ENCODE data around the gene MYO6. TPM values are rescaled to one million over a fixed set of nuclear protein-coding genes. Genes with fewer than 3 reads are reported as not detected.

MYO6 gene
- total and polyA plus RNA-seq, 2 donors from 2014 or later = 32.0 to 114 TPM

DNA sequence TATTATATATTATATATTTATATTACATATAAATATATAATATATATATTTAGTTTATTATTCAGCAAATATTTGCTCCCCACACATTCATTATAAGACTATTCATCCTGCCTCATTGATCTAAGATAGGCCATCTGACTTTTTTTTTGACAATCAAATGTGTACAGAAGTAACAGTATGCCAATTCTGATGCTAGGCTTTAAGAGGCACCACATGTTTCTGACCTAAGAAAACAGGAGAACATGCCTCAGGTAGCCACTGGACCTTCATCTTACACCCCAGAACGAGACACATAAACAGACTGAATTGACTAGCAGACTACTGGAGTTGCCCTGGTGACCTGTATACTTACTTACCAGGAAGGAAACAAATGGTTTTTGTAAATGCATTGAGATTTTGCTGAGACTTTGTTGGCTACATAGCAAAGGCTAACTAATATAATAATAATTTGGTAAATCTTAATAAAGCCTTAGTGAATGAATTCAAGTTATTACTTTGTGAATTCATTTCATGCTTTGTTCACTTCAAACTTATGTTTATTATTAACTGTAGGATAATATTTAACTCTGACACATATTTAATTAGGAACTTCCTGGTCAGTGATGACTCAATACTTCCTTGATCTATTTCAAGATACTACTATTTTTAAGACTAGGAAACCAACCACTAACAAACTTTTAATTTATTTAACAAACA lies 13.4 kb upstream of the MYO6 start:
- FAIRE-seq = peak; percentile 97
- Histone ChIP-seq H3K36me3 (ENCODE audit: control insufficient read depth in 2 of 3, insufficient read depth in 3 of 3, low read length in 3 of 3) (no peaks in the 10 kb centered on the region), H3K4me1 (ENCODE audit: control insufficient read depth in 2 of 3, insufficient read depth in 2 of 3, low read depth in 1 of 3, low read length in 3 of 3) (peaks cover 0 to 2% (median 0%) of the 10 kb centered on the region in 3 donors), H3K27me3 (ENCODE audit: control insufficient read depth, insufficient read depth, low read length) (no peaks in the 10 kb centered on the region), H3K9me3 (ENCODE audit: control insufficient read depth in 2 of 3, insufficient read depth in 1 of 3, low read length in 3 of 3) (no peaks in the 10 kb centered on the region), H3K27ac (ENCODE audit: low read depth in 2 of 2, low read length in 2 of 2) (peak overlapping the region in 1 of 2 donors; percentile 69), H3K9ac (ENCODE audit: low read length in 3 of 3) (no peak overlapping the region), H3K4me3 (ENCODE audit: low read length in 3 of 3) (peak overlapping the region in 1 of 3 donors; percentile 32)
- intact Hi-C loops (cut with DNase I) = no loop called here
- peak in 2 of 5 donors; percentile 65 to 67 for DNase-seq
- TF ChIP-seq, protein P1, sequence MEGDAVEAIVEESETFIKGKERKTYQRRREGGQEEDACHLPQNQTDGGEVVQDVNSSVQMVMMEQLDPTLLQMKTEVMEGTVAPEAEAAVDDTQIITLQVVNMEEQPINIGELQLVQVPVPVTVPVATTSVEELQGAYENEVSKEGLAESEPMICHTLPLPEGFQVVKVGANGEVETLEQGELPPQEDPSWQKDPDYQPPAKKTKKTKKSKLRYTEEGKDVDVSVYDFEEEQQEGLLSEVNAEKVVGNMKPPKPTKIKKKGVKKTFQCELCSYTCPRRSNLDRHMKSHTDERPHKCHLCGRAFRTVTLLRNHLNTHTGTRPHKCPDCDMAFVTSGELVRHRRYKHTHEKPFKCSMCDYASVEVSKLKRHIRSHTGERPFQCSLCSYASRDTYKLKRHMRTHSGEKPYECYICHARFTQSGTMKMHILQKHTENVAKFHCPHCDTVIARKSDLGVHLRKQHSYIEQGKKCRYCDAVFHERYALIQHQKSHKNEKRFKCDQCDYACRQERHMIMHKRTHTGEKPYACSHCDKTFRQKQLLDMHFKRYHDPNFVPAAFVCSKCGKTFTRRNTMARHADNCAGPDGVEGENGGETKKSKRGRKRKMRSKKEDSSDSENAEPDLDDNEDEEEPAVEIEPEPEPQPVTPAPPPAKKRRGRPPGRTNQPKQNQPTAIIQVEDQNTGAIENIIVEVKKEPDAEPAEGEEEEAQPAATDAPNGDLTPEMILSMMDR (IDR thresholded peaks at IDR 0.05; ENCODE audit: borderline replicate concordance, extremely low read depth, insufficient read depth) = no peak

- no peak for DNase-seq
- FAIRE-seq = no peak
- H3K27me3 ChIP-seq (ENCODE audit: control insufficient read depth, insufficient read depth, low read length) = no peaks in the 10 kb centered on the region
- H3K36me3 ChIP-seq (ENCODE audit: control insufficient read depth in 2 of 3, insufficient read depth in 3 of 3, low read length in 3 of 3) = no peaks in the 10 kb centered on the region
- TF ChIP-seq, protein P1 (IDR thresholded peaks at IDR 0.05; ENCODE audit: borderline replicate concordance, extremely low read depth, insufficient read depth) = no peak
- intact Hi-C loops (cut with DNase I) = no loop called here
- H3K9me3 ChIP-seq (ENCODE audit: control insufficient read depth in 2 of 3, insufficient read depth in 1 of 3, low read length in 3 of 3) = no peaks in the 10 kb centered on the region
- H3K4me3 ChIP-seq (ENCODE audit: low read length in 3 of 3) = no peak overlapping the region
- H3K4me1 ChIP-seq (ENCODE audit: control insufficient read depth in 2 of 3, insufficient read depth in 2 of 3, low read depth in 1 of 3, low read length in 3 of 3) = peaks cover 0 to 3% (median 0%) of the 10 kb centered on the region in 3 donors
- H3K9ac ChIP-seq (ENCODE audit: low read length in 3 of 3) = no peak overlapping the region
- H3K27ac ChIP-seq (ENCODE audit: low read depth in 2 of 2, low read length in 2 of 2) = no peak overlapping the region
Observed at GRCh38 chr6:75743971-75744370, 5.1 kb upstream of the MYO6 start.

- no peak for FAIRE-seq
- no peak overlapping the region for H3K27ac ChIP-seq (ENCODE audit: low read depth in 2 of 2, low read length in 2 of 2)
- no peaks in the 10 kb centered on the region for H3K36me3 ChIP-seq (ENCODE audit: control insufficient read depth in 2 of 3, insufficient read depth in 3 of 3, low read length in 3 of 3)
- TF ChIP-seq, protein P1 (IDR thresholded peaks at IDR 0.05; ENCODE audit: borderline replicate concordance, extremely low read depth, insufficient read depth) = no peak
- no peaks in the 10 kb centered on the region for H3K27me3 ChIP-seq (ENCODE audit: control insufficient read depth, insufficient read depth, low read length)
- no peaks in the 10 kb centered on the region for H3K9me3 ChIP-seq (ENCODE audit: control insufficient read depth in 2 of 3, insufficient read depth in 1 of 3, low read length in 3 of 3)
- no peak overlapping the region for H3K4me3 ChIP-seq (ENCODE audit: low read length in 3 of 3)
- peaks cover 0 to 3% (median 0%) of the 10 kb centered on the region in 3 donors for H3K4me1 ChIP-seq (ENCODE audit: control insufficient read depth in 2 of 3, insufficient read depth in 2 of 3, low read depth in 1 of 3, low read length in 3 of 3)
- DNase-seq = no peak
- no peak overlapping the region for H3K9ac ChIP-seq (ENCODE audit: low read length in 3 of 3)
- intact Hi-C loops (cut with DNase I) = no loop called here
Observed at GRCh38 chr6:75745404-75745803, 3.6 kb upstream of the MYO6 start.

Measured in kidney (tissue), 14 donors.